HepG2 (cell line): ENCODE data around the gene CNEP1R1. TPM values are rescaled to one million over a fixed set of nuclear protein-coding genes. Genes with fewer than 3 reads are reported as not detected.
A peak's percentile ranks its signal among the peaks of the same experiment; 100 is the strongest.

Experiments
- BCL6 ChIP-seq: IDR thresholded peaks from 2 replicates; pipeline ENCODE4 v1.6.1; 2016; ENCODE audit warnings: missing genetic modification reagents, missing compliant biosample characterization
- DR1 ChIP-seq: sonication (generic); formaldehyde crosslinking; IDR thresholded peaks from 2 replicates; pipeline ENCODE4 v1.8.0; 2021; ENCODE audit warnings: mild to moderate bottlenecking, missing genetic modification reagents, inconsistent platforms
- FIP1L1 ChIP-seq: fragments of 200-400 bp; formaldehyde crosslinking; IDR thresholded peaks from 2 replicates; pipeline ENCODE4 v1.6.1; 2018; ENCODE audit warnings: low read depth, mild to moderate bottlenecking, low read length, moderate library complexity, borderline replicate concordance; ENCODE audit not compliant: insufficient read depth
- GTF3A ChIP-seq: sonication (generic); formaldehyde crosslinking; conservative IDR thresholded peaks from 2 replicates; pipeline ENCODE4 v1.4.0; 2020; ENCODE audit warnings: mild to moderate bottlenecking, missing genetic modification reagents
- NAIF1 ChIP-seq: sonication (generic); formaldehyde crosslinking; IDR thresholded peaks from 2 replicates; pipeline ENCODE4 v1.5.0; 2020; ENCODE audit warnings: mild to moderate bottlenecking, missing genetic modification reagents, borderline replicate concordance
- POLR2AphosphoS5 ChIP-seq: IDR thresholded peaks from 2 replicates; pipeline ENCODE4 v1.6.1; 2012; ENCODE audit warnings: low read depth, low read length
- TFDP2 ChIP-seq: sonication (generic); formaldehyde crosslinking; IDR thresholded peaks from 2 replicates; pipeline ENCODE4 v1.4.0; 2020; ENCODE audit warnings: missing genetic modification reagents
- ZFP36L2 ChIP-seq: sonication (generic); formaldehyde crosslinking; IDR thresholded peaks from 2 replicates; pipeline ENCODE4 v1.4.0; 2020; ENCODE audit warnings: missing genetic modification reagents
- ZNF224 ChIP-seq: sonication (generic); formaldehyde crosslinking; IDR thresholded peaks from 2 replicates; pipeline ENCODE4 v1.5.0; 2020; ENCODE audit warnings: mild to moderate bottlenecking, missing genetic modification reagents
- ZNF318 ChIP-seq: sonication (generic); formaldehyde crosslinking; IDR thresholded peaks from 2 replicates; pipeline ENCODE4 v1.4.0; 2020; ENCODE audit warnings: mild to moderate bottlenecking, missing genetic modification reagents
- polyA plus RNA-seq, 8 experiments: library from polyadenylated mRNA; depleted of rRNA in 3 of 8; stranded (reverse) in 7 of 8; unstranded in 1 of 8; fragments of >200 nt; fragmentation: Illumina TruSeq in 4 of 8; extraction: Trizol in 4 of 8; gene quantifications; 2 replicates each; pipeline versions ENCODE4 v1.2.1 to v1.2.3, GENCODE V29; 2011 to 2016; ENCODE audit warnings: low read depth in 4 of 8, missing spikeins in 1 of 8, mixed read lengths in 1 of 8; ENCODE audit not compliant: insufficient read depth in 1 of 8
- total RNA-seq, 5 experiments: library from RNA; depleted of rRNA; stranded (reverse); fragments of >200 nt; fragmentation: Illumina TruSeq; extraction: Trizol; gene quantifications; 2 replicates each; pipeline ENCODE4 v1.2.3, GENCODE V29; 2016; ENCODE audit warnings: low read depth in 1 of 5
- TF ChIP-seq, protein P1 (sequence below): sonication (generic); formaldehyde crosslinking; IDR thresholded peaks from 2 replicates; pipeline ENCODE4 v1.5.1; 2020; ENCODE audit warnings: mild to moderate bottlenecking, missing genetic modification reagents, moderate library complexity

Gene CNEP1R1
- total and polyA plus RNA-seq, 2 of the 13 experiments (the other 11 are each of a cell fraction or from before 2014, with no cell fraction given) = 23.6 to 26.8 TPM

DNA sequence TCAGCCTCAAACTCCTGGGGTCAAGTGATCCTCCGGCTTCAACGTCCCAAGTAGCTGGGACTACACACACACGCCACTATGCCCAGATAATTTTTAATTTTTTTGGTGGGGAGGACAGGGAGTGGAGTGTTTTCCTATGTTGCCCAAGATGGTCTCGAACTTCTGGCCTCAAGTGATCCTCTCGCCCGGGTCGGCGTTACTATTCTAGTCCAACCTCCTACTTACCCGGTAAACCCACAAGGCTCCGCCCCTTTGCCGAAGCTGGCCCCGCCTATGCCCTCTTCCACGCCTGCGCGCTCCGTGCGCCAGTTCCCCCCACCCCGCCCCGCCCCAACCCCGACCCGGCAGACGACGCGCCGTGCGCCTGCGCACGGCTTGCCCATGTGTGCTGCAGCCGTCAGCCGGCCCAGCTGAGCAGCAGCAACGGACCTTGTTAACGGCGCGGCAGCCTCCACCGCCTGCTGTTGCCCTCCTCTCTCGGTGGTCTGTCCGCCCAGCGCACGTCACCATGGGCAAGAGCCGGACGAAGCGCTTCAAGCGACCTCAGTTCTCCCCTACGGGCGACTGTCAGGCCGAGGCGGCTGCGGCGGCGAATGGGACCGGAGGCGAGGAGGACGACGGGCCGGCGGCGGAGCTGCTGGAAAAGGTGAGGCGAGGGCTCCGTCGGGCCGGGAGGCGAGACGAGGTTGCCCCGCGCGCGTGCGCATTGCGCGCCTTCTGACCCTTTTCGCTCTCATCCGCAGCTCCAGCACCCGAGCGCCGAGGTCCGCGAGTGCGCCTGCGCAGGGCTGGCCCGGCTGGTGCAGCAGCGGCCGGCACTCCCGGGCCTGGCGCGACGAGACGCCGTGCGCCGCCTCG, 40.8 kb downstream of the CNEP1R1 start, which contains the start of gene HEATR3 (continued):
- TF ChIP-seq GTF3A (no peak; the same call in 1 of the 2 replicates), TFDP2 (CRISPR knock-in tag) (peak; percentile 62; the same call in 1 of the 2 replicates), FIP1L1 (no peak), POLR2AphosphoS5 (peak; percentile 92), ZFP36L2 (peak; percentile 43; the same call in 1 of the 2 replicates), BCL6 (CRISPR knock-in tag) (peak; percentile 48; the same call in 1 of the 2 replicates), ZNF318 (CRISPR knock-in tag) (0 out of 2 replicates have a peak, but pooled peaks have one; percentile 31), DR1 (CRISPR knock-in tag) (0 out of 2 replicates have a peak, but pooled peaks have one; percentile 44), NAIF1 (CRISPR knock-in tag) (no peak), ZNF224 (no peak)
- TF ChIP-seq, protein P1, sequence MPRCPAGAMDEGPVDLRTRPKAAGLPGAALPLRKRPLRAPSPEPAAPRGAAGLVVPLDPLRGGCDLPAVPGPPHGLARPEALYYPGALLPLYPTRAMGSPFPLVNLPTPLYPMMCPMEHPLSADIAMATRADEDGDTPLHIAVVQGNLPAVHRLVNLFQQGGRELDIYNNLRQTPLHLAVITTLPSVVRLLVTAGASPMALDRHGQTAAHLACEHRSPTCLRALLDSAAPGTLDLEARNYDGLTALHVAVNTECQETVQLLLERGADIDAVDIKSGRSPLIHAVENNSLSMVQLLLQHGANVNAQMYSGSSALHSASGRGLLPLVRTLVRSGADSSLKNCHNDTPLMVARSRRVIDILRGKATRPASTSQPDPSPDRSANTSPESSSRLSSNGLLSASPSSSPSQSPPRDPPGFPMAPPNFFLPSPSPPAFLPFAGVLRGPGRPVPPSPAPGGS (CRISPR knock-in tag) = peak; percentile 66; the same call in 1 of the 2 replicates
